IMR-90 (cell line): ENCODE data around the gene PROB1. TPM values are rescaled to one million over a fixed set of nuclear protein-coding genes. Genes with fewer than 3 reads are reported as not detected.

Experiments used
- ATAC-seq: fragments of 200-7000 bp; cut with Tn5 transposase; 2 replicates; pipeline ENCODE4 v1.9.1; 2020; ENCODE audit warnings: low read depth, mild to moderate bottlenecking, moderate library complexity
- BruUV-seq: library from RNA; stranded (reverse); fragments of 400-500 nt; replicated peaks from 2 replicates; lab custom pipeline; 2021; lab: Mats Ljungman, UMichigan
- CTCF ChIA-PET: fragments of 300-600 bp; formaldehyde crosslinking; extraction: SDS; loops from one replicate; lab custom pipeline; 2021; ENCODE audit warnings: antibody characterized with exemption; lab: Yijun Ruan, JAX
- POLR2A ChIA-PET: fragments of 300-600 bp; sonication (Branson Sonifier 250); formaldehyde crosslinking; loops from one replicate; lab custom pipeline; 2022; ENCODE audit warnings: antibody characterized with exemption; ENCODE audit not compliant: unreplicated experiment; lab: Charles Lee
- DNase-seq: peaks from one replicate; pipeline ENCODE4 v3.0.0; 2013
- H2AFZ ChIP-seq: replicated peaks from 2 replicates; pipeline ENCODE3; 2013; ENCODE audit warnings: low read length, mild to moderate bottlenecking; ENCODE audit not compliant: poor library complexity
- H2AK5ac ChIP-seq: 2 replicates; pipeline ENCODE4 v1.6.1; 2013; ENCODE audit warnings: low read depth, low read length, inconsistent platforms
- H2AK9ac ChIP-seq: replicated peaks from 2 replicates; pipeline ENCODE3; 2013; ENCODE audit warnings: mild to moderate bottlenecking, low read depth, low read length, moderate library complexity; ENCODE audit not compliant: poor library complexity
- H2BK120ac ChIP-seq: 2 replicates; pipeline ENCODE4 v1.6.1; 2013; ENCODE audit warnings: low read depth, low read length, inconsistent platforms
- H2BK15ac ChIP-seq: 3 replicates; pipeline ENCODE4 v1.6.1; 2013; ENCODE audit warnings: low read depth, low read length, inconsistent platforms
- H2BK20ac ChIP-seq: 2 replicates; pipeline ENCODE4 v1.6.1; 2013; ENCODE audit warnings: low read depth, mild to moderate bottlenecking, inconsistent platforms, low read length, moderate library complexity
- H2BK5ac ChIP-seq: 2 replicates; pipeline ENCODE4 v1.6.1; 2013; ENCODE audit warnings: mild to moderate bottlenecking, low read depth, low read length, inconsistent platforms; ENCODE audit not compliant: poor library complexity, severe bottlenecking
- H3K14ac ChIP-seq: replicated peaks from 2 replicates; pipeline ENCODE4 v1.6.1; 2013; ENCODE audit warnings: low read depth, low read length, inconsistent platforms
- H3K18ac ChIP-seq: 2 replicates; pipeline ENCODE4 v1.6.1; 2013; ENCODE audit warnings: low read depth, low read length, control low read depth
- H3K23ac ChIP-seq: 2 replicates; pipeline ENCODE4 v1.6.1; 2013; ENCODE audit warnings: low read depth, low read length, inconsistent platforms
- H3K27ac ChIP-seq: 2 replicates; pipeline ENCODE4 v1.5.1; 2013; ENCODE audit warnings: mild to moderate bottlenecking, control low read depth, low read length; ENCODE audit not compliant: insufficient read depth
- H3K27me3 ChIP-seq: 2 replicates; pipeline ENCODE4 v1.6.1; 2013; ENCODE audit warnings: low read length; ENCODE audit not compliant: control insufficient read depth, insufficient read depth
- H3K36me3 ChIP-seq: 2 replicates; pipeline ENCODE4 v1.6.1; 2013; ENCODE audit warnings: low read length, mixed read lengths; ENCODE audit not compliant: control insufficient read depth, insufficient read depth
- H3K4ac ChIP-seq: 2 replicates; pipeline ENCODE4 v1.6.1; 2013; ENCODE audit warnings: low read depth, low read length, inconsistent platforms
- H3K4me1 ChIP-seq: 2 replicates; pipeline ENCODE4 v1.6.1; 2013; ENCODE audit warnings: low read length, mixed read lengths; ENCODE audit not compliant: control insufficient read depth, insufficient read depth
- H3K4me2 ChIP-seq: 2 replicates; pipeline ENCODE4 v1.6.1; 2013; ENCODE audit warnings: low read depth, mild to moderate bottlenecking, control low read depth, low read length, moderate library complexity
- H3K4me3 ChIP-seq: 2 replicates; pipeline ENCODE4 v1.5.1; 2013; ENCODE audit warnings: low read depth, mild to moderate bottlenecking, control low read depth, low read length, moderate library complexity; ENCODE audit not compliant: insufficient read depth
- H3K56ac ChIP-seq: 2 replicates; pipeline ENCODE4 v1.6.1; 2013; ENCODE audit warnings: low read length, inconsistent platforms; ENCODE audit not compliant: insufficient read depth; ENCODE audit errors: extremely low read depth
- H3K79me1 ChIP-seq, 2 experiments: 2 replicates each; pipeline ENCODE4 v1.6.1; 2013; ENCODE audit warnings: low read length in 2 of 2, inconsistent platforms in 1 of 2, low read depth in 1 of 2
- H3K9ac ChIP-seq: 2 replicates; pipeline ENCODE4 v1.6.1; 2013; ENCODE audit warnings: low read depth, low read length, control low read depth
- H3K9me1 ChIP-seq: 2 replicates; pipeline ENCODE4 v1.6.1; 2013; ENCODE audit warnings: low read length, inconsistent platforms; ENCODE audit not compliant: insufficient read depth
- H3K9me3 ChIP-seq: 2 replicates; pipeline ENCODE4 v1.6.1; 2013; ENCODE audit warnings: low read length; ENCODE audit not compliant: control insufficient read depth, insufficient read depth
- H4K20me1 ChIP-seq: 2 replicates; pipeline ENCODE4 v1.6.1; 2013; ENCODE audit warnings: low read length, inconsistent platforms; ENCODE audit not compliant: insufficient read depth
- H4K5ac ChIP-seq: 2 replicates; pipeline ENCODE4 v1.6.1; 2013; ENCODE audit warnings: mild to moderate bottlenecking, low read depth, low read length, control low read depth
- H4K8ac ChIP-seq, 2 experiments: 2 replicates each; pipeline ENCODE4 v1.6.1; 2013; ENCODE audit warnings: low read depth in 2 of 2, low read length in 2 of 2, control low read depth in 1 of 2, inconsistent platforms in 1 of 2
- H4K91ac ChIP-seq: 2 replicates; pipeline ENCODE4 v1.6.1; 2013; ENCODE audit warnings: low read depth, low read length, inconsistent platforms; ENCODE audit not compliant: insufficient read depth
- BHLHE40 ChIP-seq: fragments of 150-350 bp; IDR thresholded peaks from 2 replicates; pipeline ENCODE4 v1.6.1; 2016; ENCODE audit warnings: mild to moderate bottlenecking, low read depth, low read length
- CEBPB ChIP-seq: IDR thresholded peaks from 2 replicates; pipeline ENCODE4 v1.6.1; 2012; ENCODE audit warnings: low read depth, low read length, improper control_type of control experiment
- CHD1 ChIP-seq: IDR thresholded peaks from 2 replicates; pipeline ENCODE4 v1.6.1; 2012; ENCODE audit warnings: low read depth, low read length, improper control_type of control experiment
- CTCF ChIP-seq: conservative IDR thresholded peaks from 2 replicates; pipeline ENCODE4 v1.5.1; 2012; ENCODE audit warnings: mild to moderate bottlenecking, low read depth, low read length, improper control_type of control experiment
- ELK1 ChIP-seq: fragments of 150-350 bp; IDR thresholded peaks from 2 replicates; pipeline ENCODE4 v1.6.1; 2016; ENCODE audit warnings: low read depth, mild to moderate bottlenecking, low read length, moderate library complexity, borderline replicate concordance
- FOS ChIP-seq: fragments of 150-350 bp; IDR thresholded peaks from 2 replicates; pipeline ENCODE4 v1.6.1; 2016; ENCODE audit warnings: low read depth, low read length
- MAFK ChIP-seq: IDR thresholded peaks from 2 replicates; pipeline ENCODE4 v1.6.1; 2012; ENCODE audit warnings: low read depth, low read length, improper control_type of control experiment
- MAZ ChIP-seq: IDR thresholded peaks from 2 replicates; pipeline ENCODE4 v1.6.1; 2012; ENCODE audit warnings: low read depth, mild to moderate bottlenecking, low read length, improper control_type of control experiment, moderate library complexity, borderline replicate concordance
- MXI1 ChIP-seq: IDR thresholded peaks from 2 replicates; pipeline ENCODE4 v1.6.1; 2012; ENCODE audit warnings: low read depth, mild to moderate bottlenecking, low read length, moderate library complexity, borderline replicate concordance
- POLR2A ChIP-seq: IDR thresholded peaks from 2 replicates; pipeline ENCODE4 v1.6.1; 2012; ENCODE audit warnings: mild to moderate bottlenecking, low read depth, low read length
- RAD21 ChIP-seq: IDR thresholded peaks from 2 replicates; pipeline ENCODE4 v1.6.1; 2012; ENCODE audit warnings: low read length, improper control_type of control experiment
- RCOR1 ChIP-seq: IDR thresholded peaks from 2 replicates; pipeline ENCODE4 v1.6.1; 2012; ENCODE audit warnings: mild to moderate bottlenecking, low read length, improper control_type of control experiment; ENCODE audit not compliant: insufficient replicate concordance
- RFX5 ChIP-seq: IDR thresholded peaks from 2 replicates; pipeline ENCODE4 v1.8.0; 2012; ENCODE audit warnings: low read depth, mild to moderate bottlenecking, low read length, moderate library complexity
- USF2 ChIP-seq: fragments of 150-350 bp; IDR thresholded peaks from 2 replicates; pipeline ENCODE4 v1.6.1; 2017; ENCODE audit warnings: mild to moderate bottlenecking, antibody characterized with exemption, low read length, low read depth
- dilution Hi-C: fragments of 300-500 bp; cut with HindIII; formaldehyde crosslinking; loops from one replicate; pipeline ENCODE4 v1.14.3; 2018; ENCODE audit warnings: low sequenced_read_pairs; ENCODE audit not compliant: unreplicated experiment
- in situ Hi-C: fragments of 300-500 bp; cut with MboI; formaldehyde crosslinking; loops from 3 replicates; pipeline ENCODE4 v1.14.3; 2019; ENCODE audit warnings: low sequenced_read_pairs, inconsistent platforms, mixed read lengths
- intact Hi-C: fragments of 100-400 bp; cut with micrococcal nuclease; formaldehyde crosslinking; loops from 2 replicates; pipeline ENCODE4 v1.10.0; 2022
- polyA plus RNA-seq, 3 experiments: library from polyadenylated mRNA; depleted of rRNA; stranded (reverse); fragments of >200 nt; gene quantifications; 2 replicates each; pipeline ENCODE4 v1.2.3, GENCODE V29; 2012; ENCODE audit warnings: low replicate concordance in 1 of 3
- total RNA-seq: library from RNA; depleted of rRNA; stranded (reverse); fragments of >200 nt; gene quantifications from 2 replicates; pipeline ENCODE4 v1.2.3, GENCODE V29; 2012

PROB1 gene
- total and polyA plus RNA-seq, 2 of the 4 experiments (the other 2 are of a cell fraction), result under 0.01 to 0.38 TPM

- Histone ChIP-seq H4K5ac (no peak overlapping the region), H3K4me2 (no peak overlapping the region), H2BK120ac (no peak overlapping the region), H3K4me3 (no peak overlapping the region), H3K9me3 (no peaks in the 10 kb centered on the region), H4K8ac (no peak overlapping the region), H2AK5ac (no peak overlapping the region), H3K27ac (no peak overlapping the region), H2BK20ac (no peak overlapping the region), H3K18ac (no peak overlapping the region), H3K56ac (no peak overlapping the region), H2BK15ac (no peak overlapping the region), H3K9ac (no peak overlapping the region), H2AFZ (no peak overlapping the region), H3K27me3 (no peaks in the 10 kb centered on the region), H3K36me3 (peaks cover 21% of the 10 kb centered on the region), H3K79me1 (no peaks in the 10 kb centered on the region), H4K91ac (no peak overlapping the region), H2BK5ac (no peak overlapping the region), H3K4me1 (peaks cover 7% of the 10 kb centered on the region; the same call in 1 of the 2 replicates), H3K4ac (no peak overlapping the region), H3K23ac (no peak overlapping the region), H3K9me1 (no peaks in the 10 kb centered on the region), H2AK9ac (no peak overlapping the region), H4K20me1 (no peaks in the 10 kb centered on the region), H3K14ac (no peak overlapping the region)
- ChIA-PET POLR2A (no interaction called here), CTCF (no interaction called here)
- ATAC-seq, result no peak
- in situ Hi-C loops, result no loop called here
- no peak for DNase-seq
- intact Hi-C loops, result no loop called here
- no TSS peak for BruUV-seq
- TF ChIP-seq FOS (no peak), CTCF (no peak), BHLHE40 (no peak), CEBPB (no peak), RFX5 (no peak), MXI1 (no peak), POLR2A (no peak), MAZ (no peak), CHD1 (no peak), USF2 (no peak), RCOR1 (no peak), RAD21 (no peak), ELK1 (no peak), MAFK (no peak)
- dilution Hi-C loops, result loop anchor here (25.0 kb wide), 1 partner anchor 96 kb away; no protein-coding TSS in a partner anchor
Measured at GRCh38 chr5:139415869-139416268, 21.0 kb upstream of the PROB1 start.
